ENCODE measurements around the gene RASAL1.

The RASAL1 gene

DNA sequence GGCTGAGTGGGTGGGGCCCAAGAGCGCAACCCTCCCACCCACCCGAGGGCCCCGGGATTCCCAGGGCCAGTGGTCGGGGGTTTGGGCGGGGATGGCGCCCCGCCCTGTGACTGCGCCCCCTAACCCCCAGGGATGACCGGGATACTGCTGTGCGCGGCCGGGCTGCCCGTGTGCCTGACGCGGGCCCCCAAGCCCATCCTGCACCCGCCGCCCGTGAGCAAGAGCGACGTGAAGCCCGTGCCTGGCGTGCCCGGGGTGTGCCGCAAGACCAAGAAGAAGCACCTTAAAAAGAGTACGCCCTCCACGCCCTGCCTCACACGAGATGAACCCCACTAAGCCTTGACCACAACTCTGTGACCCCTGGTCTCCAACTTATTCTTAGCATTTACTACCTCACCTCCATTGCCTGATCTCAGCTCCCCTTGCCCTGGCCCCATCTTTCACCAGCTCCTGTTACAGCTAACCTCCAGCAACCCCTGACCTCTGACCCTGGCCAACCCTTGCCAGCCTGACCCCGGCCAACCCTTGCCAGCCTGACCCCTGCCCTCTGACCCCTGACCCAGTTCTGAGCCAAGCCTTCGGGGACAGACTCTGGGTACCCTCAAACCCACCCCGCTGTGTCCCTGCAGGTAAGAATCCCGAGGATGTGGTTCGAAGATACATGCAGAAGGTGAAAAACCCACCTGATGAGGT lies 42.0 kb downstream of the RASAL1 start:
- no peak for DNase-seq

DNA sequence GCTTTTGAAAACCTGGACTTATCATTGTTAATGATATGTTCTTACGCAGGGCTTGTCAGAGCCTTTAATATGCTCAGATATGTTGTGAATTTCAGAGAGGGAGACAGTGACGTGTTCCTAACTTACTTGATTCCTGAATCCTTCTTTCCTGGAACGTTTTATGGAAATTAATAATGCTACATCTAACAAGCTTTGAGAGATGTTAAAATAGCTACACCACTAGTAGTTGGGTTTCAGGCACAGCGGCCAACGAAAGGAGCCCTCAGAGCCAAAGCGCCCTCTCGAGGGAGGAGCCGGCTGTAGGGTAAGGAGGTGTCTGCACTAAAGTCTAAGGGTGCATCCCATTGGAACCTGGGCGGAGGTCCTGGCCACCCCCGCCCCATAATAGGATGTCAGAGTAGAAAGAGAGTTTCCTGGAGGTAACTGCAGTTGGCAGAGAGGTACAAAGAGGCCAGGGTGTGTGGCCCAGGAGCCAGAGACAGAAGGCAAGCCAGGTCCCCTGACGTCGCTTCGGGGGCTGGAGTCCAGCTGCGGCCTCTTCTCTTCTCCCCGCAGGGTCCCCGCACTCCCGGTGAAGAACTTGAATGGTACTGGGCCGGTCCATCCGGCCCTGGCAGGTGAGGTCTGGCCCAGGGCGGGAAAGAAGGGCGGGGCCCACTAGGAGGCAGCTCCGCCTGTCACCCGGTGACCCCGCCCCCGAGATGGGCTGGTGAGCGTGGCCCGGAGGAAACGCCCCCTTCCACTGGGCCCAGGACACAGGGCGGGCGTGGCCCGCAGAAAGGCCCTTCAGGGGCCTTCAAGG lies 42.8 kb downstream of the RASAL1 start:
- DNase-seq, result no peak

DNA sequence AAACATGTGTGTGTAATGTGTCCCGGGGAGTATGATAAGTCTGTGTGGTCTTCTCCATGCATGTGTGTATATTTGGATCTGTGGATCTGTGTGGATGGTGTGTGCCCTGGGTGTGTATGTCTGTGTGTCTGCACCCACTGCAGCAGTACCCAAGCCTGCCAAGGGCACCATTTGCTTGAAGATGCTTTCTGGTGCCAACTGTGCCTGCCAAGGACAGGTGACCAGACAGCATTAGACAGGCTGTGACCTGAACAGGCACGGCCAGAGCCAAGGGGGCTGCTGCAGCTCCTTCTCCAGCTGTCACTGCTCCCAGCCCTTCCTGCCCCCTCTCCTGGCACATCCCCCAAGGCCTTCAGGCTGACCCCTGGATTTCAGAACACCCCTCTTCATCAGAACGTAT lies 44.1 kb downstream of the RASAL1 start:
- no peak for DNase-seq

DNA sequence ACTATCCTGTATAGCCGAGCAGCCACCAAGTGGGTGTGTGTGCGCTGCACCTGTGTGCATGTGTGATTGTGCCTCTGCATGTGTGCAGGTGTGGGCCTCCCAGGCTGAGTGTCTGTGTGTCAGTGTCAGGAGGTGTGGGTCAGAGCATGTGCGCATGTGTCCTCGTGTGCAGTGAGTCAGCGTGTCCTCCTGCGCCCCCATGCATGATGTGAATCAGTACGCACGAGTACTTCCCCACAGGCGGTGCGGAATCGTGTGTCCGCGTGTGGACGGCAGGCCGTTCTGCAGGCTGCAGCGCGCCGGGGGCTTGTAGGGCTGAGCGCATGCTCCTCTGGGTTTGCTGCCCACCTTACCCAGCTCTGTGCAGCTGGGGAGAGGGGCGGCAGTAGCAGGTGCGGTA lies 44.8 kb downstream of the RASAL1 start:
- DNase-seq, result no peak

DNA sequence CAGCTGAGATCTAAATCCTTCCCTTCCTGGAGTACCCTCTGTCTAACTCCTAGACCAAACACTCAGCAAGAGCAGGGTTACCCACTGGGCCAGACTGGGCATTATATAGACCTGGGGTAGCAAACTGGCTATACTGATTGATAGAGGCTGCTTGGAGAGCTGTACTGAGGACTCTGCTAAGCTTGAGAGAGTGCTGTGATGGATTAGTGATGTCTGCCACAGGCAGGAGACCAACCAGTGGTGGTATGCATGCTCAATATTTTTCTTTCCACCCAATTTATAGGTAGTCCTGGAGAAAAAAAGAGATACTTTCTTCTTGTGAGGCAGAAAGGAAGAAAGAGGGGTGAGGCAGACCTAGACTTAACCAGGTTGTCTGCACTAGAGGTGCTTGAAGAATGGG lies 45.7 kb downstream of the RASAL1 start:
- no peak for DNase-seq

DNA sequence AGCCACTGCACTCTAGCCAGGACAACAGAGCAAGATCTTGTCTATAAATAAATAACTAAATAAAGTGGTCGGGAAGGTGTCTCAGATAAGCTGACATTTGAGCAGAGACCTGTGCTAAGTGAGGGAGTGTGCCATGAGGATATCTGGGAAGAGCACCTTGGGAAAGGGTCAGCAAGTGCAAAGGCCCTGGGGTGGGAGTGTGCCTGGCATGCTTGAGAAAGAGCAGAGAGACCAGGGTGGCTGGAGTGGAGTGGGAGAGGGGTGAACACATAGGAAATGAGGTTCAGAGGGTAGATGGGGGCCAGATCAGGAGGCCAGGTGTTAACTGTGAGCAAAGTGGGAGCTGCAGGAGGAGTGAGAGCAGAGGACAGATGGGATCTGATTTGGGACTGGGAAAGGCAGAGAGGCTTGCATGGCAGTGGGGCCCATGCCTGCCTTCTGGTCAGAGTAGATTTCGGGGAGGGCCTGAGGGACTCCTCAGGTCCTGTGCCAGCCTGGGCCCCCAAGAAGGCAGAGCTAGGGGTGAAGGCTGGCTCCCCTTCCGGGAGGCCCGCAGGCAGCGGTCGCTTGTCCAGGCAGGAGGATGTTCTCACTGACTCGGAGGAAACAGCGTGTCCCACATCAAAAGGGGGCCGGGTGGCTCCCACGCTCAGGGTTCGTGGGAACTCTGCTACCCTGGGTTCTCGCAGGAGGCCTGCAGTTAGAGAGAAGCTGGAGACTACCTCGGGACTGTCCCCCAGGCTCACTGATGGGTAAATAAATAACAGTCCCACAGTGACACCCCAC lies 46.4 kb downstream of the RASAL1 start:
- peak; percentile 38 for DNase-seq

DNA sequence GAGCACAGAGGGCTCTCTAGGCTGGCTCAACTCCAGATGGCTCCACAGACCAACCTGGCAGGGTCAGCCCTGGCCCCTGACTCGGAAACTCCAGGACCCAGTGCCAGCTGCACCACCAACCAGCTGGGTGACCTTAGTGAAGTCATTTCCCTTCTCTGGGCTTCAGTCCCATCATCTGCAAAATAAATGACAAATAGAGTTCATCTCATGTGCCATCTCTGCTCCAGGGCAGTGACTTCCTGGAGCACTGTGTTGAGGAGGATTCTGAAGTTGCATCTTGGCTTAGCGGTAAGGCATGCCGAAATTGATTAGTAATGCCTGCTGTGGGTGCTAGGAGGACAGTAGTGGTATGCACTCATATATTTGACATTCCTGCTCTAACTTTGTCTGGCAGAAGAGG lies 47.5 kb downstream of the RASAL1 start:
- no peak for DNase-seq

DNA sequence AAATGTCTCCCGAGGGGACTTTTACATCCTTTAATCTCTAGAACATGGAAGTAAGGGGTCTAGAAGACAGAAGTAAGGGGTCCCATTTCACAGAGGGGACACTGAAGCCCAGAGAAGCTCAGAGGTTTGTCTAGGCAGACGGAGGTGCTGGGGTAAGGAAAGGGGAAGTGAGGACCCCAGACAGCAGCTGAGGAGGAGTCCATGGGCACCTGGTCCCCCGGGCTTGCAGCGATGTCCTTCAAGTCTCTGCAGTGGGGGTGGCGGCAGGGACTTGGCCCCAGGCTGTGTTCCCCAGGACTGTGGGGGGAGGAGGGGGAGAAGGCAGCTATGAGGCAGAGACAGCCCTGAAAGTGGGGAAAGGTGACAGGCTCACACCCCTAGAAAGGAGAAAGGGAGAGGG lies 48.4 kb downstream of the RASAL1 start:
- DNase-seq, result no peak

DNA sequence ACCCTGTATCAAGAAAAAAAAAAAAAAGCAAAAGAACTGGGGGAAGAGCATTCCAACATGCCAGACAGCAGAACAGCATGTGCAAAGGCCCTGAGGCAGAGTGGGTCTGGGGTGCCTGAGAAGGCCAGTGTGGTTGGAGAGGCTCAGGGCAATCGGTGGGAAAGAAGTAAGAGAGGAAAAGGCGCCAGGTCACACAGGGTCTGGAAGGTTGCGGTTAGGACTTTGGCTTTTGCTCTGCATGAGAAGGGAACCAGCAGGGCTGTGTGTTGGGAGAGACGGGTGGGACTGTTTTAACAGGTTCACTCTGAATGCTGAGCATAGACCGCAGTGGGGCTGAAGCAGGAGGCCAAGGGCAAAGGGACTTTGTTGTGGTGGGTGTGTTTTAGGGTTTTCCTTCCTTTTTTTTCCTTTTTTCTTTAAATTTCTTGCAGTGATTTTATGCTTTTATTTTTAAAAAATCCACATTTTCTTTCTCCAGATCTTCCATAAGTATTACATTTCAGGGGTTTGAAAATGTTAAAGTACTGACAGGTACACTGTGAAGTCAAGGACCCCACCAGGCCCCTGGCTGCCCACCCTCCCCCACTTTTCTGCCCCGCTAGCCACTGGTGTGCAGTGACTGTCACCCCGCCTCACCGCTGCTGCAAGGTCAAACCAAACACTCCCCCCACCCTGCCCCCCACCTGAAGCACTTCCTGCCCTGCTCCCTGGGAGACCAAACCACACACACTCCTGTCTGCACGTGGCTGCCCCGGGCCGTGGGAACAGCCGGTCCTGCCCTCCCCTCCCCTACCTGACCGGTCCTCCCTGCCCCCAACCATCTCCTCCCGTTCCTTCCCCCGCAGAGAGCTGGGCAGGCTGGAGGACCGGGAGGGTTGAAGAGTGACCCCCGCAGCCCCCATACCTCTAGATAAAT lies 49.1 kb downstream of the RASAL1 start:
- no peak for DNase-seq

DNA sequence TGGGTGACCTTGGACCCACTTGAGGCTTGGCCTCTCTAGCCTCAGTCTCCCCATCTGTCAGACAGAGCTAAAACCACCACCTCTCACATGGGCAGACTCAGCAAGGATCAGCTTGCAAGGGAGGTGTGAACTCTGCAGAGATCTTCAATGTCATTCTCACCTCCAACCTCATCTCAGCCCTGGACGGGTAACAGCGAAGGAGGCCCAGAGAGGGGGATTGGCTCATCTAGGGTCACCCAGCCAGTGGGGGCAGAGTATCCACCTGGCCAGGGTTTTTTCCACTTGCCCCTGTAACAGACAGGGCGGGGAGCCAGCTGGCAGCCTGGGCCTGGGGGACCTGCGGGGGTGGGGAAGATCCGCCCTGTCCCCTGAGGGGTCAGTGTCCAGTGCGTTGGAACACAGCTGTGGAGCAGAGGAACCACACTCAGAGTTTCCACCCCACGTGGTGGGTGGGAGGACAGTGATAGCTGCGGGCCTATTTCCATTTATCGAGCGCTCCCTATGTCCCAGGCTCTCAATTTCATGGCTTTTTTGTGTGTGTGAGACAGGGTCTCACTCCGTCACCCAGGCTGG lies 51.6 kb downstream of the RASAL1 start:
- DNase-seq, result no peak

DNA sequence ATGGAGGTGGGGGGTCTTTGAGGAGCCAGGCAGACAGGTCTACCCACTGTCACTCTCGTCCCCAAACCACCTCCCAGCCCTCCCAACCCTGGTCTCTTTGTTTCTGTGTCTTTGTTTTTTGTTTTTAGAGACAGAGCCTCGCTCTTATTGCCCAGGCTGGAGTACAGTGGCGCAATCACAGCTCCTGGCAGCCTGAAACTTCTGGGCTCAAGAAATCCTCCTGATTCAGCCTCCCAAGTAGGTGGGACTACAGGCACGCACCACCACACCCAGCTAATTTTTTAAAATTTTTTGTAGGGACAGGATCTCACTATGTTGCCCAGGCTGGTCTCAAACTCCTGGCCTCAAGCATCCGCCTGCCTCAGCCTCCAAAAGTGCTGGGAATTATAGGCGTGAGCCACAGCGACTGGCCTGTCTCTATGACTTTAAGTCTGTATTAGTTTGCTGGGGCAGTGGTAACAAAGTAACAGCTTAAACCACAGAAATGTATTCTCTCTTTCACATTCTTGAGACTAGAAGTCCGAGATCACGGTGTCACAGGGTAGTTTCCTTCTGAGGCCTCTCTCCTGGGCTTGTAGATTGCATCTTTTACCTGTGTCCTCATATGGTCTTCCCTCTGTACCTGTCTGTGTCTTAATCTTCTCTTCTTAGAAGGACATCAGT lies 52.9 kb downstream of the RASAL1 start:
- DNase-seq, result no peak

DNA sequence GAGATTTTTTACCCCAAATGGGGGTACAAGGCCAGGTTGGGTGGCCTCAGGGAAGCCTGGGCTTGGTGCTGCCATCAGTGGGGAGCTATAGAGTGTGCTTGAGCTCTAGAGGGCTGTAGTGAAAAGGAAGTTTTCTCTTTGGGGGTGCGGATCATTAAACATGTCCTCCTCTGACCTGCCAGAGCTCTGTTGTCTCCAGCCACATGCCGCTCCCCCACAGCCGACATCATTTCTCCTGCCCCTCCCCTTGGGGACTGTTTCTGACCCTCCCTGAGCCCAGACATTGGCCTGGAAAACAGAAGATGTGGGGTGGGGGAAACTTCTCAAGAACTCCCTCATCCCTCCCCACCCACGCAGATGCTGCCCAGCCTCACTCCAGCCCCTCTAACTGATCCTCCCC lies 53.7 kb downstream of the RASAL1 start:
- DNase-seq, result no peak

DNA sequence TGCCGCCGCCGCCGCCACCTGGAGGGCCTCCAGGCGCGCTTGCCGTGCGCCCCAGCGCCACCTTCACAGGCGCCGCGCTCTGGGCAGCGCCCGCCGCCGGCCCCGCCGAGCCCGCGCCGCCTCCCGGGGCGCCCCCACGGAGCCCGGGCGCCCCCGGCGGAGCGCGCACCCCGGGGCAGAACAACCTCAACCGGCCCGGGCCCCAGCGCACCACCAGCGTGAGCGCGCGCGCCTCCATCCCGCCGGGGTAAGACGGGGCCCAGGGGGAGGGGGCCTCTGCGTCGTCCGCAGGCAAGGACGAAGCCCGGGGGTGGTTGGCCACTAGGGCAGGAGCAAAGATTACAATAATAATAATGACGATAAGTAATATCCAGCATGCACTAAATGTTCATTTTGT lies 57.7 kb downstream of the RASAL1 start:
- no peak for DNase-seq

DNA sequence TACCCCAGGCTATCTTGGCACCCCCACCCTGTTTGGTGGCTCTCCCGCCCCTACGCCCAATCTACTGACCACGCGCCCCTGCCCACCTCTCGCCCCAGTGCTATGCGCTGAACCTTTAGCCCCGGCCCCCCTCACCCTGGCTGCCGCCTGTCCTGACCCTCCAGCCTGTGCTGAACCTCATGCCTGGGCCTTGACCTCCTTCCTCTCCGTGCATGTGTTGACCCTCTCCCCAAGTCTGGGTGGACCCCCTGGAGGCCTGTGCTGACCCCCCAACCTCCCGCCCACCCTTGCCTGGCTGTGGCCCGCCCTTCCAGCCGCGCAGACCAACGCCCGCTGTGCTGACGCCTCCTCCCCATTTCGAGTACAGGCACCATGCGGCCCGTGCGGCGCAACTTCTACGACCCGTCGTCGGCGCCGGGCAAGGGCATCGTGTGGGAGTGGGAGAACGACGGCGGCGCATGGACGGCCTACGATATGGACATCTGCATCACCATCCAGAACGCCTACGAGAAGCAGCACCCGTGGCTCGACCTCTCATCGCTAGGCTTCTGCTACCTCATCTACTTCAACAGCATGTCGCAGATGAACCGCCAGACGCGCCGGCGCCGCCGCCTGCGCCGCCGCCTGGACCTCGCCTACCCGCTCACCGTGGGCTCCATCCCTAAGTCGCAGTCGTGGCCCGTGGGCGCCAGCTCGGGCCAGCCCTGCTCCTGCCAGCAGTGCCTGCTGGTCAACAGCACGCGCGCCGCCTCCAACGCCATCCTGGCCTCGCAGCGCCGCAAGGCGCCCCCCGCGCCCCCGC lies 58.3 kb downstream of the RASAL1 start:
- no peak for DNase-seq

DNA sequence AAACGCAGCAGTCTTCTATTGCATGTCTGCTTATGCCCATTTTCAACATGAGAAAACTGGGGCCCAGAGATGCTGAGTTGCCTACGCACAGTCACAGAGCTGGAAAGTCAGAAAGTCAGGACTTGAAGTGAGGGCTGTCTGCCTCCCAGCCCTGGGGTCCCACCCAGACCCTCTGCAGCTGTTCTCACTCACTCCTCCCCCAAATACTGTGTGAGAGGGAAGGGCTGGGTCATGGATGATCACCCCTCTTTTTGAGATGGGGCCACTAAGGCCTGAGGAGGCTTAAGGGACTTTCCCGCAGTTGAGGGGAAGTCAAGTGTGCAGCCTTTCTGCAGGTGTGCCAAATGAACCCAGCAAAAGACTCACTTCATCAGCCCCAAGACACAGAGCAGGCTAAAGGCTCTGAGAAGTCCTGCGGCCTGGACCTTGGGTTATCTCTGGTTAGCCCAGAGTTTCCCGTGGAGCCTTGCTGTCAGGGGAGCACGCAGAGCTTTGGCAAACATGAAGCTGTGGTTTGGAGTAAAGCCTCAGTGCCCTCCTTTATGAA lies 60.4 kb downstream of the RASAL1 start:
- no peak for DNase-seq

DNA sequence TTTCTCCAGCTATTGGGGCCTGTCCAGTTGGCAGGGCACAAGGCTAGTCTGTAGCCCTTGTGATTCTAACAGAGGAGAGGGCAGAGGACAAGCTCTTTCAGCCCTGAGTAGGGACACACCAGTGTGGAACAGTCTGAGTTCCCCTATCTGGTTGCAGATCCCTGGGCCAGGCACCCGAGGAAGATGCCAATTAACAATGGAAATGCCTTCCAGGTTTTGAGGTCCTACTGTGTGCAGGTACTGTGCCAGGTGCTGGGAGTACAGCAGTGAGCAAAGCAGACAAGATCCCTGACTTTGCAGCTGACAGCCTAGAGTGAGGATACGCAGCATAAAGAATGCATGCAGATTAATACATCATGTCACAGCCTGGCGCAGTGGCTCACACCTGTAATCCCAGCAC lies 62.0 kb downstream of the RASAL1 start:
- DNase-seq, result no peak

DNA sequence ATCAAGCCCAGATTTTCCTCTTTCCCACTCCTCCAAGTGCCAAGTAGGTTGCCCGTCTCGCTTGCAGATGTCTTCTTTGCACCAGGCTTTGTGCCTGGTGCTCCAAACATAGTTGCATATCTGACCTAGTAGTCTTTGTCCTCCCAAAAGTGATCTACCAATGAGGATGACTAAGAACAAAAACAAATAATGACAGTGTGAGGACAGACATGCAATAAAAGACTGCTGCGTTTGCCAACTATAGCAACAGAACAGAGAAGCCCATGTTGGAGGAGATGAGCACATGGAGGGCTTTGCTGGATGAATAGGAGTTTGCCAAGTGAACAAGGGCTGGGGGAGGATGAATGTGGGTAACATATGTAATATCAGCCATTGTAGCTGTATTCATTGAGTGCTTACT lies 63.4 kb downstream of the RASAL1 start:
- peak; percentile 19 for DNase-seq

DNA sequence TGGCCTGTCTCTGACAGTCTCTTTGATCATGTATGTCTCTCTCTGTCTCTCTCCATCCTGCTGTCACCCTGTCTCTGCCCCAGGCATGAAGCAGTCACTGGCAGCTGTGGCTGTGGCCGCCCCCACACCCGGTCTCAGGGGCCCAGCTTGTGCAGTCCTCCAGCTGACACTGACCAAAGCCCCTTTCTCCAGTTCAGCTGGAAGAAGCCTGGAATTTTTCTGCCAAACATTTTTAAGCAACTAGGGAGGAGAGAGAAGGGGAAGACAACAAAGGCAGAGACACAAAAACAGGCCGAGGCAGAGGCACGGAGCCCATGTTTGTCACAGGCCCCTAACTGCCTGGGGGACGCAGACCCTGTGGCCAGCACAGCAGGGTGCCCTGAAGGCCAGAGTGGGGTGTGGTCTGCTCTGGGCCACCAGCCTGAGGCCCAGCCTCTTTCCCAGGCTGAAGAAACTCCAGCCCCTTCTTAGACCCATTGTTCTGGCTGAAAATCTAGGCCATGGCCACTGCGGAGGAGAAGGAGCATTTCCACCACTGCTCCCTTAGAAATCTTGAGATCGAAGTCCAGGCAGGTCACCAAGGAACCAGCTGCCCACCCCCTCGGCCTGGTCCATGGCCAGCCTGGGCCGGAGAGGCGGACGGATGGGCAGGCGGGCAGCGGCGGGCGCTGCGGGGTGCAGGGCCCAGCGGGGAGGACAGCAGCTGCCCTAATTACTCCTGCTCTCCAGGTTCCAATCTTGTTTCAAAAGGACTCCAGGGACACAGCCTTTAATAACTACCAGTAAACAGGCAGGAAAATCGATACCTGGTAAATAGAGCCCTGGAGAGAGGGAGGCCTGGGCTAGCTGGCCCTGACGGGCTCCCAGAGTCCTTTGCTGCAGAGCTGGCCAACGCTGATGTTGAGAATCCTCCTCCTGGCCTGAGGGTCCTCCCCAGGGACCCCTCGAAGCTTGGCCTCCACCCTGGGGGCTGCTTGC lies 64.1 kb downstream of the RASAL1 start:
- no peak for DNase-seq

Measured in activated CD4-positive, alpha-beta T cell treated with anti-CD3 and anti-CD28 coated beads, Interleukin-2, amount 50 U/mL, for 16 hours (primary cell).